Stimulated activated CD4-positive, alpha-beta T cell treated with anti-CD3 and anti-CD28 coated beads, Interleukin-1b, Interleukin-23, amount 100 ng/mL, for 4 hours (primary cell): ENCODE data around the gene PCDHB8.
"Not testable (repeated sequence)": the region's sequence is repeated elsewhere in the genome, so short reads cannot be mapped to it uniquely, and the experiment has no call there.

Experiments
- DNase-seq, 2 donors: peaks; one replicate each; pipeline ENCODE4 v3.0.0-alpha.2; 2020; ENCODE audit warnings: low read depth in 2 of 2

Gene PCDHB8

GRCh38 chr5:141177577-141178191 is at the start of gene PCDHB8:
Gene PCDHB8 (plus strand): TSS chr5:141177790. CDS start chr5:141178035, 245 bp downstream.
- not testable (repeated sequence) for DNase-seq

- DNase-seq: no peak
Observed at GRCh38 chr5:141135030-141135717, 42.4 kb upstream of the PCDHB8 start, which contains the start of gene PCDHB5. Gene PCDHB5 (plus strand): TSS chr5:141135206. CDS start chr5:141135435, 229 bp downstream.

GRCh38 chr5:141135718-141136266 is 41.8 kb upstream of the PCDHB8 start:
- no peak for DNase-seq

- not testable (repeated sequence) for DNase-seq
Observed at GRCh38 chr5:141137346-141137745, 40.2 kb upstream of the PCDHB8 start.

GRCh38 chr5:141149812-141150211 is 27.8 kb upstream of the PCDHB8 start, which contains the start of gene PCDHB6:
Gene PCDHB6 (plus strand): TSS chr5:141150057. CDS start chr5:141150258, 201 bp downstream.
- no peak for DNase-seq

GRCh38 chr5:141150224-141150992 is 27.2 kb upstream of the PCDHB8 start:
- DNase-seq: no peak

GRCh38 chr5:141150993-141151325 is 26.6 kb upstream of the PCDHB8 start:
- DNase-seq: no peak

GRCh38 chr5:141151632-141152031 is 26.0 kb upstream of the PCDHB8 start:
- not testable (repeated sequence) for DNase-seq

GRCh38 chr5:141152096-141152495 is 25.5 kb upstream of the PCDHB8 start:
- DNase-seq: not testable (repeated sequence)

GRCh38 chr5:141155540-141156374 is 21.8 kb upstream of the PCDHB8 start:
- no peak for DNase-seq

GRCh38 chr5:141157356-141157755 is 20.2 kb upstream of the PCDHB8 start:
- not testable (repeated sequence) for DNase-seq

GRCh38 chr5:141157901-141158300 is 19.7 kb upstream of the PCDHB8 start:
- not testable (repeated sequence) for DNase-seq

- no peak for DNase-seq
Observed at GRCh38 chr5:141172381-141173204, 5.0 kb upstream of the PCDHB8 start, which contains the start of gene PCDHB7. Gene PCDHB7 (plus strand): TSS chr5:141172644. CDS start chr5:141172836, 192 bp downstream.

GRCh38 chr5:141174291-141175104 is 3.1 kb upstream of the PCDHB8 start:
- DNase-seq: not testable (repeated sequence)

- no peak for DNase-seq
Observed at GRCh38 chr5:141175933-141176332, 1.7 kb upstream of the PCDHB8 start.

GRCh38 chr5:141179371-141179770 is 1.8 kb downstream of the PCDHB8 start:
- not testable (repeated sequence) for DNase-seq

GRCh38 chr5:141179876-141180275 is 2.3 kb downstream of the PCDHB8 start:
- DNase-seq: not testable (repeated sequence)

GRCh38 chr5:141180313-141180712 is 2.7 kb downstream of the PCDHB8 start:
- no peak for DNase-seq

- DNase-seq: no peak
Observed at GRCh38 chr5:141182248-141182647, 4.7 kb downstream of the PCDHB8 start, which contains the start of gene PCDHB16. Gene PCDHB16 (plus strand): TSS chr5:141182387. CDS start chr5:141182560, 173 bp downstream.
